Ramos (cell line): ENCODE results near the gene ATG101.

ENCODE experiments used
- in situ Hi-C: fragments of 300-500 bp; cut with MboI; formaldehyde crosslinking; loops from one replicate; pipeline ENCODE4 v1.14.3; 2022; ENCODE audit warnings: low sequenced_read_pairs; ENCODE audit not compliant: unreplicated experiment

The ATG101 gene

DNA sequence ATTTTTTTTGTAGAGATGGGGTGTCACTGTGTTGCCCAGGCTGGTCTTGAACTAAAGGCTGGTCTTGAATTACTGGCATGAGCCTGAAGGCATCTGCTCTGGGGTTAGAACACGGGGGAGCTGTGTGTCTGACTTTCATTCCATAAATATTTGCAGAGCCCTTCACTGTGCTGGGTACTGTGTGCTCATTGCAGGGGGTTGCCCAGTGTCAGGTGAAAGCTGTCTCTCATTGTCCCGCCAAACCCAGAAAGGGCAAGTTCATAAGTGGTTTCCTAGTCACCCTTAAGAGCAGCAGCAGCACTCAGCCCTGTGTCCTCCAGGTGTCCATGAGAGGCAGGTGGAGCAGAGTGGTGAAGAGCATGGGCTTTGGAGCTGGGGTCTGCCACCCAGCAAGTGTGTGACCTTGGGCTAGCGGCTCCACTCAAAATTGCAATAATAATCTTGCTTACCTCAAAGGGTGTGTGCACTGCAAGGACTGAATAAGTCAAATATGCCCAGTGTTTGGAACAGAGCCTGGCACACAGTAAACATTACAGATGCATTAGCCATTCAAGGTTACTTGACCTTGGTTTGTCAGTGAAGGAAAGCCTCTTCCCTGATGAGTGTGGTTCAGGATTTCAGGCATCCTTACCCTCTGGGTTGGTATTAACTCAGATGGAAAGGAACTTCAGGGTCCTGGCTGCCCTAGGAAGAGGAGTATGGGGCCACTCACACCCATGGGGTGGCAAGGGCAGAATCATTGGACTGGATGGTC lies 5.4 kb downstream of the ATG101 start:
- in situ Hi-C loops: no loop called here

DNA sequence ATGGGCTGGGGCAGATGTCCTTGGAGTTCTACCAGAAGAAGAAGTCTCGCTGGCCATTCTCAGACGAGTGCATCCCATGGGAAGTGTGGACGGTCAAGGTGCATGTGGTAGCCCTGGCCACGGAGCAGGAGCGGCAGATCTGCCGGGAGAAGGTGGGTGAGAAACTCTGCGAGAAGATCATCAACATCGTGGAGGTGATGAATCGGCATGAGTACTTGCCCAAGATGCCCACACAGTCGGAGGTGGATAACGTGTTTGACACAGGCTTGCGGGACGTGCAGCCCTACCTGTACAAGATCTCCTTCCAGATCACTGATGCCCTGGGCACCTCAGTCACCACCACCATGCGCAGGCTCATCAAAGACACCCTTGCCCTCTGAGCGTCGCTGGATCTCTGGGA lies 7.0 kb downstream of the ATG101 start:
- in situ Hi-C loops: no loop called here

DNA sequence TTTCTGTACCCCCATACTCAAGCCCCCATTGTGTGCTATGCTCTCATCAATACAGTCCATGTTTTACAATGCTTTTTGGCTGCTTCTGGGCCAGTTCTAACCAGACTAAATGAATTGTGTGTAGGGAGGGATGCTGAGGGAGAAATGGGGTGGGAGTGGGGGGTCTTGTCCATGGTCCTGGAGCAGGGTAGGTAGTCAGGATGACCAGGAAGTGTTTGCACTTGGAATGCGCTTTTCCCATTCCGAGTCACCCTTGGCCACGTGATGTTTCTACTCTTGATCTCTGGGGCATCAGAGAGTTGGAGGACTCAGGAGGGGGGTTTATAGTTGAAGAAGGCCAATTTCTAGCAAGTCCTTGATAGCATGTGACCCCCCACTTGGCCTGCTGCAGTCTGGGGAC lies 8.5 kb downstream of the ATG101 start:
- in situ Hi-C loops: no loop called here

DNA sequence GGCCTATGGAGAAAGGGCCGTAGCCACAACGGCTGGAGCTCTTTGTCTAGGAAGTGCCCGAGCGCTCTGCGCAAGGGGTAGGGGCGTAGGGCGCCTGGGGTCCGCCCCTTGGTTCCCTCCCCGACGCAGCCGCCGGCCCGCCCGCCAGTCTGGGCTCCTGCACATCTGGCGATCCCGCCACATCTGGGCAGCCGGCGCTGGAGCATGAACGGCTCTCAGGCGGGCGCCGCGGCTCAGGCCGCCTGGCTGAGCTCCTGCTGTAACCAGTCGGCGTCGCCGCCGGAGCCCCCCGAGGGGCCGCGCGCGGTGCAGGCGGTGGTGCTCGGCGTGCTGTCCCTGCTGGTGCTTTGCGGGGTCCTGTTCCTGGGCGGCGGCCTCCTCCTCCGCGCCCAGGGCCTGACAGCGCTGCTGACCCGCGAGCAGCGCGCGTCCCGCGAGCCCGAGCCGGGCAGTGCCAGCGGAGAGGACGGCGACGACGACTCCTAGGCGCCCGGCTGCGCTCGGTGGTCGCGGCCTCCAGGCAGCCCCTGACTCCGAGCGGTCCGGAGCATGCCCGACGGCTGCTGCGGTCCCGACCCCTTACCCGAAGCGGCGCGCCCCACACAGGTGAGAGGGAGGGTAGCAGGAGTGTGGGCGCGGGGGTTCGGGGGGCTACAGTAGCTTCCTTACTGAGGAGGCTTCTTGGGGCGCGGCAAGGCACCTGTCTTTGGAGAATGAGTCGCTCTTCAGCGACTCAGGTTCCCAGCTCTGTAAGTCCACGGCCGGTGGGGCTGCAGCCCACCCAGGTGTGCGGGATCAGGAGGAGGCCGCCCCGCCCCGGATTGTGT lies 10.0 kb downstream of the ATG101 start, which contains the start of gene SMIM41:
TSS of gene SMIM41 (plus strand) at position 129 of the 827 bp plus-strand sequence. CDS start at position 205, 76 bp downstream.
- in situ Hi-C loops: loop anchor here (5.0 kb wide), 1 partner anchor 52 kb away; no protein-coding TSS in a partner anchor

DNA sequence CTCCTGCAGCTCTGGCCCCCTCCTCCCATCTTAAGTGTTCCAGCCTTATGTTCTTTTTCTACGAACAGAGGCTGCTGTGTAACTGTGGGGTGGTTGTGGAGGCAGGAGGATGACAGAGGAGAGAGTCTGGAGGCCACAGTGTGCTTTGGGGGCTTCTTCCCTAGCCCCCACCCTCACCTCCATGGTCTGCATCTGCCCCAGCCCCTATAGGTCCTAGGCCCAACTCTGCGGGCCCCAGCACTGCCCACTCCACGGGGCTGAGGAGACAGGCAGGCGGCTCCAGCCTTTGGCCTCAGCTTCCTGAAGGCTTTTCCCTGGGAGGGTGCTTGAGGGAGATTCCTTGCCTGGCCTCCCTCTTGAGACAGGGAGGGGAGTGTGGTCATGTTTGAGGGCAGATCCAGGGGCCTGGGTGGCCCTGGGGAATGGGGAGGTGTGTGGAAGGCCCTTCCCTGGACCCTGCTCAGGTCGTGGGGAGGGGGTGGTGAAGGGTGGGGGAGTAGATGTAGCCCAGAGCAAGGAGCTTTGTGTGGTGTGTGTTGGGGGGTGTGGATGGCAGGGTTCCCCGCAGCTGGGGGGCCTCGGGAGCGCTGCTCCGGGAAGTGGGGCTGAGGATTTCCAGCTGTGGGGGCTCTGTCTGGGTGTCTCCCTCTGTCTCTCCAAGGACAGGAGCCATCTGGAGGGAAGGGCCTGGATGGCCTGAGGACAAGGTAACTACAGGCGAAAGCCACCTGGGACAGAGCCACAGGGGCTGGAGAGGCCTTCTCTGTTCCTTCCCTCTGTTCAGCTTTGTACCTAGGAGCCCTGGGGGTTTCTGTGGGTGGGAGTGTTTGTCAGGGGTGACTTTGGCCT lies 10.8 kb downstream of the ATG101 start:
- in situ Hi-C loops: loop anchor here (5.0 kb wide), 1 partner anchor 53 kb away; no protein-coding TSS in a partner anchor

DNA sequence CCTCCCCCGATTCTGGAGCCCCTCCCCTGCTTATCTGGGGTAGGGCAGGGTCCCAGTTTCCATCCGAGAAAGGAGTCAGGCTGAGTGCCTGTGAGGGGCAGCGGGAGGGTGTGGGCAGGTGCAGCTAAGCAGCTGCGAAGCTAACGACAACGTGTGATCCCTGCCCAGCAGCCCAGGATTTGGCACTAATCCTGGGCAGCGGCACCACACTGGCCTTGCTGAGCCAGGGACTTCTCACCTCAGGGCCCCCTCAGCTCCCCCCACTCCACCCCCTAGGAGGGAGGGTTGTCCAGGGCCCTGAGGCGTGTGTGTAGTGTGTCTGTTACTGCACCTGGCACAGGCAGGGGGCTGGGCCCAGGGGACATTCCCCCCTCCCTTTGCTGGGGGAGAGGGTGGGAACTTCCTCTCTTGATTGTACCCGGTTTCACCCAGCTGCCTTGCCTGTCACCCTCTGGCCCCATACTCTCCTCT lies 11.5 kb downstream of the ATG101 start:
- in situ Hi-C loops: loop anchor here (5.0 kb wide), 1 partner anchor 54 kb away; no protein-coding TSS in a partner anchor

DNA sequence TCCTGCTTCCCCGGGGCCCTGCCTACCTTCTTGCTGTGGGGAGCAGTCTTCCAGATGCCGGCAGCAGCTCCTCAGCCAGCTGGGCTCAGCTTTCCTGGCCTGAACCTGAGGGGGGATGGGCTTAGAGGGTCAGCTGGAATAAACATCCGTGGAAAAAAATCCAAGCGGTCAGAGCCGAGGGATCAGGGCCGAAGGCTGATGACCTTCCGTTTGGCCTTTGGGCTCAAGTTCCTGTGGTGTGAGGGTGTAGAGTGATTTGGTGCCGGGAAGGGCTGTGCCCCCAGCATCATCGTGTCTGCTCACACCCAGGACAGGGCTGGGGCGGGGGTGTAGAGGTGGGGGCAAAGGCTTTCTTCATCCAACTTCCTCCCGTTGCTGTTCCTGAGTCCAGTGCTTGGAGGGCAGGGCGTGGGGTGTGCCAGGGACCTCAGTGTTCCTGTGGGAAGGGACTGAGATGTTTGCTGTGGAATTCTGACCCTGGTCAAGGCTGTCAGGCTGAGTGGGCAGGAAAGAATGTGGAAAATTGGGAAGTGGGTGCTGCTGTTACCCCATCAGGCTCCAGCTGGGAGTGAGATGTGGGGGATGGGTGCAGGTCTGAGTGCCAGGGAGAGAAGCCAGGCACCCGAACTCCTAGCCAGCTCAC lies 12.4 kb downstream of the ATG101 start:
- in situ Hi-C loops: loop anchor here (5.0 kb wide), 1 partner anchor 55 kb away; no protein-coding TSS in a partner anchor

DNA sequence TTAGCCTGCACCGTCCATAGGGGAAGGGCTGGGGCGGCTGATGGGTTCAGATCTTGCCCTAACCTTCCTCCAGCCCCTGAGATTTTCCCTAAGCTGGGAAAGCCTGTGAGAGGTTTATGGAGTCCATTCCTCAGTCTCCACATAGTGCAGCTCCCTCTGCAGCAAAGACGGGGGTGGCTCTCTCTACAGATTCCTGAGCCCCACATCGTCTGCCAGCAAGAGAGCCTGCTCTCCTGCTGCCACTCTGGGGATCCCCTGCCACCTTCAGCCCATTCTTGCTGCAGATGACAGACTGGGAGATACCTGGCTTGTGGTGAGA lies 12.8 kb downstream of the ATG101 start:
- in situ Hi-C loops: loop anchor here (5.0 kb wide), 1 partner anchor 55 kb away; no protein-coding TSS in a partner anchor

DNA sequence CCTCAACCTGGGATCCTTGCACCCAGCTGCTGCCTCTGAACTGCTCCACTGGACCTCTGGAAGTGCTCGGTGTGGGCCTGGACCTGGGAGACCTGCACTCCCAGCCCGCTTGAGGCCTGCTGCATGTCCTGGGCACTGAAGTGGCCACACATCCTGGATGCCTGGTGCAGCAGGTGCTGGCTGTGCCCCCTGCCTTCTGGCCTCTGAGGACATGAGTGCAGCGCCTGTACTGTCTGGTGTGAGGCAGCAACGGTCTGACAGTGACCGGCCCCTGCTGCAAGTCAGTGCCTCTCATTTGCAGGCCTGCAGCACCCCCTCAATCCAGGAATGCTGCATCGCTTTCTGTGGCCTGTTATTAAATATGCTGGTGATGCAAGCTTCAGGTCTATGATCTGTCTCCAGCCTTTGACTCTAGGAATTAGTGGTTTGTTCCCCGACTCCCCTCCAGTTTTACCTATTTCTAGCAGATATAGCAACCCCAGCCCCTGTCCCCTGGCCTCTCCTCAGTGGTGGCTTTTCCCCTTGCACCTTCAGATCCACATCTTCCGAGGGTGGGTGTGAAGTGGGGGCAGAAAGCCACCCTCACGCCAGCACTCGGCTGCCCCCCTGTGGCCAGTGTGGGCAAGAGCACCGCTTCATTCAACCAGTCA lies 13.3 kb downstream of the ATG101 start:
- in situ Hi-C loops: loop anchor here (5.0 kb wide), 1 partner anchor 56 kb away; no protein-coding TSS in a partner anchor

DNA sequence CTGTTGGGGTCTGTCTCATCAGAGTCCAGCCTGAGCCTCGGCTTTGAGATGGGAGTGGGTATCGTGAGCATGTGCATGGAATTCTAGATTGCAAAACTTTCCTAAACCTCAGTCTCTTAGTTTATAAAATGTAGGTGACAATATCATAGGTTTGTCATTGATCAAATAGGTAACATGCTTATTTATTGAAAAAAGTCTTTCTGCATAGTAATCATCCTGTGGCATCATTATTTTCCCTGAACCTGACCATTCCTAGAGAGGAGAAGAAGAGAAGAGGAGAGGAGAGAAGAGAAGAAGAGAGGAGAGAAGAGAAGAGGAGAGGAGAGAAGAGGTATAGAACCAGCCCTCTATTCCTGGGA lies 13.8 kb downstream of the ATG101 start:
- in situ Hi-C loops: loop anchor here (5.0 kb wide), 1 partner anchor 56 kb away; no protein-coding TSS in a partner anchor

DNA sequence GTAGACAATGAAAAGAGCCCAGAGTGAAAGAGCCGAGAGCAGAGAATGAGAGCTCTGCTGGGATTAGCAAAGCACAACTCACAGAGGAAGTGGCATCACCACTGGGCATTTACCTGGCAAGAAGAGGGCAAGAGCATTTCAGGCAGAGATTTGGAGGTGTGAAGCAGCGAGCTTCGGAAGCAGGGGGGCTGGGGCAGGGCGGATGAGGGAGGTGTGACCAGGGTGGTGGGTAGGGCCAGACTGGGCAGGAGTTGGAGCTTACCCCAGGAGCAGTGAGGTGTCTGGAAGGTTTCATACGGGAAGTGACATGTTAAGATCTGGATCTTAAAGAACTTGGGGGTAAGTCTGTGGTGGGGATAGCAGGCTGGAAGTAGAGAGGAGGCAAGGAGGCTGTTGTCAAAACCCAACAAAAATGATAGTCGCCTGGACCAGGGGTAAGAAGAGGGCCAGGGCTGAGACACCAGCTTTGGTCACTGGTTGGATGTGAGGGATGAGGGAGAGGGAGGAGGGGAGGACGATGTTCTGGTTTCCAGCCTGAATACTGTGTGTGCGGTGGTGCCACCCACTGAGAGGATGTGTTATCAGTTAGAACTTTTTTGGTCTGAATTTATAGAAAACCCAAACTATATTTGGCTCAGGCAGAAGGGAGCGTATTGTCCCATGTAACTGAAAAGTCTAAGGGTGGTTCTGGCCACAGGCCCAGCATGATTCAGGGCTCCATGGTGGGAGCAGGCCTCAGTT lies 14.9 kb downstream of the ATG101 start:
- in situ Hi-C loops: loop anchor here (5.0 kb wide), 1 partner anchor 57 kb away; no protein-coding TSS in a partner anchor

DNA sequence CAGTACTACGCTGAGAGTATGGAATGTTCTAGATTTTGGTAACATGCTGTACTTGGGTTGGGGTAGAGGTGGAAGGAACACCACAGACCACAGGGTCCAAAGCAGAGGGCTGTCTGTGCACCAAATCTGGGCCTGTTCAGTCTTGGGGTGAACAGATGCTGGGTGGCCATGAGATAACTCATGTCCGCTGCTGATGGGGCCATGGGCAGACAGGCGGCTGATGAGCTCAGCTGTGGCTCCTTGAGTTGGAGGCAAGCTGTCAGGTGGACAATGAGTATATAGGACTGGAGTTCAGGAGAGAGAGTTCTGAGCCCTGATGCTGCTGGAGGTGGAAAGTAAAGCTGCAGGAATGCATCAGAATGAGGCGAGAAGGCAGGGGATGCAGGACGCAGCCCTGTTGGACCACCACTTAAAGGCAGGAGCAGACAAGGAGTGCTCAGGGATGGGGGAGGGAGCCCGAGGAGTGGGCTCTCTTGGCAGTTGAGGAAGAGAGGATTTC lies 16.0 kb downstream of the ATG101 start:
- in situ Hi-C loops: no loop called here

DNA sequence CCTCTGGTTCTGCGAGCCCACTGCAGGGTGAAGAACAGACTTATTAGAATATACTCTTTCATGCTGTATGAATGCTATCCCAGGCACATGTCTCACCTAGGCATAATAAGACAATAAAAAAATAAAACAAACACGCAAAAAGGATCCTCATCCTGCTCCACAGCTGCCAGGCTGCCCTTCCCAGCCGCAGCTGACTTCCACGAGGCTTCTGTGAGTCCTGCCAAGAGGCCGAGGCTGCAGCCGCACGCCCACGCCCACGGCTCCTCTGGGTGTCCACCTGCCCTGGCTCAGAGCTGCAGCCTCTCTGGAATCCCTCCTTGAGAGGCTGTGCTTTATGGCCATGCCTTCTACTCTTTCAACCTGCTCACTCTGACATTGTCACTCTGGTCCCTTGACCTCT lies 16.6 kb downstream of the ATG101 start:
- in situ Hi-C loops: no loop called here

DNA sequence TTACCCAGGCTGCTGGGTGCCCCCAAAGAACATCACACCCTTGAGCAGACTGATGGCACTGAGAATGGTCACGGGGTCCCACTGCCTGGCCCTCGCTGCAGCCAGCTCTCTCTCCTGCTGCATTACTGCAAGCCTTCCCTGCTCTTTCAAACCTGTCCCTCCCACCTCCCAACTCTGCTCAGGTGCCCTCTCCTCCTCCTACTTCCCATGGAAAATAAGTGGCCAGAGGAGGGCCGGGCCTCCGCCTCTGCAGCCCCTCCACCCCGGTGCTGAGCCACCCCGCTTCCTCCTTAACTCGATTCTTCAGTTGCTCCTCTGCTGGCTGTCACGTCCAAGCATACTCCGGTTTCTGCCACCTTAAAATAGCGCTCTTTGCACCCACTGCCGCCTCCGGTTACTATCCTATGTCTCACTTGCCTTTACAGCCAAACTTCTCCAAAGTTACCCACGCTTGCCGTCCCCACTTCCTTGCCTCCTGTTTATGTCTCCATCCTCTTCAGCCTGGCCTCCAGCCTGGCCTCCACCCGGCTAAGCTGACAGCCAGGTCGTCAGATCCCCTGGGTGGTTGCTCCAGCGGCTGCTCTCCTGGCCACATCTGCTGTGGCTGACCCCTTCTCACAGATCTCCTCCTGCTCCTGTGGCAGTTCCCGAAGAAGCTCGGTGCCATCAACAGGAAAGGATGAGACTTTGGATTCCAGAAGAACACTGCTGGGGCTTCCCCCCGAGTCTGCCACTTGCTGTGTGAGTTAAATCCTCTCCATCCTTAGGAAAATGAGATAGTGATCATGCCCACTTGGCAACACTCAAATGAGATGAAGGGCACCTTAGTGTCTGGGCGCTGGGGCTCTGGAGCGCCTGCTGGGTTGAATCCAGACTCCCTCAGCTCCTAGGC lies 17.4 kb downstream of the ATG101 start:
- in situ Hi-C loops: no loop called here

DNA sequence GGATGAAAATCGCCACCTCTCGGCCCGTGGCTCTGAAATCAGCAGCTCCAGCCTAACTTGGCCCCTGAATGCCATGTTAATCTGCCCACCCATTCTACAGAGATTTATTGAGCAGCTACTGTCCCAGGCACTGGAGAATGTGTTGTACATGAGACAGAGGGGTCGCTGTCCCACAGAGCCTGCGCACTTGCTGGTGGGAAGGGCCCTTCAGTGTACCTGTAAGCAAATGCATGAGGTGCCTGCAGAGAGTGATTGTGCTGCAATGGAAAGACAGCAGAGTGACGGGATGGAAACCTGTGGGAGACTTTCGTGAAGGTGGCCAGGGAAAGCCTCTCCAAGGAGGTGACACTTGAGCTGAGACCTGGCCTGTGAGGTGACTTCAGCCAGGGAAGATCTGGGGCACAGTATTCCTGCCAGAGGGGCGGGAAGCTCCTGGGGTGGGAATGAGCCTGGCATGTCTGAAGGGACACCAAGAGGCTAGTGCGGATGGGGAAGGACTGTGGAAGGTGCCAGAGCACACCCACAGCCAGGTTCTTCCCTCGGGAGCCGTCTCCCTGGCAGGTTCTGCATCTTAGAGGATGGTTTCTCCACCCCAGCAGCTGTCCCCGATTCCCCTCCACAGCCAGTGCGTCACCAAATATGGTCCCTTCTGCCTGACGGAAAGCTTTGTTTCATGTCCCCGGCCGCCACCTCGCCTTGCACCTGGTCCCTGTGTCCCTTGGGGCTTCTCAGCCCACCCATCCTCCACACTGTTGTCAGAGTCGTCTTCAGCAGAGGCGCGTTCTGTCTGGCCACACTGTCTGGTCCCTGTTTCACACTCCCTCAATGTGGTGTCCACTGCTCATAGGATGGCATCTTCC lies 18.4 kb downstream of the ATG101 start:
- in situ Hi-C loops: no loop called here

DNA sequence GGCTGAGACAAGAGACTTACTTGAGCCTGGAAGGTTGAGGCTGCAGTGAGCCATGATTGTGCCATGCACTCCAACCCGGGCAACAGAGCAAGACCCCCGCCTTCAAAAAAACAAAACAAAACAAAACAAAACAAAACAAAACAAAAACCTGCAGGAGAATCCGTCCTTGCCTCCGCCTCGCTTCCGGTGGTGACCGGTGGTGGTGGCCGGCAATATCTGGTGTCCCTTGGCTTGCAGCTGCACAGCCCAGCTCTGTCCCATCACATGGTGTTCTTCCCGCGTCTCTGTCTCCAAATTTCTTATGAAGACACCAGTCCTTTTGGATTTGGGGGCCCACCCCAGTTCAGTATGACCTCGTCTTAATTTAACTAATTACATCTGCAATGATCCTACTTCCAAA lies 19.7 kb downstream of the ATG101 start:
- in situ Hi-C loops: no loop called here
